K562 (cell line): ENCODE measurements around the gene KRTAP2-1. TPM values are rescaled to one million over a fixed set of nuclear protein-coding genes. Genes with fewer than 3 reads are reported as not detected.

ENCODE experiments used
- BCL6 ChIP-seq: fragments of 250-450 bp; sonication (Bioruptor Pico); IDR thresholded peaks from 2 replicates; pipeline ENCODE4 v1.4.0; 2020
- BCOR ChIP-seq: fragments of 450-650 bp; IDR thresholded peaks from 2 replicates; pipeline ENCODE4 v1.6.1; 2016
- BMI1 ChIP-seq: fragments of 150-350 bp; IDR thresholded peaks from 2 replicates; pipeline ENCODE4 v1.6.1; 2014; ENCODE audit warnings: low read length
- CBX5 ChIP-seq: IDR thresholded peaks from 2 replicates; pipeline ENCODE4 v1.6.1; 2014; ENCODE audit warnings: low read depth, borderline replicate concordance
- EZH2 ChIP-seq: IDR thresholded peaks from 2 replicates; pipeline ENCODE4 v1.6.1; 2012; ENCODE audit warnings: low read depth, mild to moderate bottlenecking, inconsistent platforms, low read length, borderline replicate concordance
- FOXM1 ChIP-seq, 2 experiments: fragments of 450-650 bp in 1 of 2; sonication (generic) in 1 of 2; formaldehyde crosslinking in 1 of 2; IDR thresholded peaks; 2 replicates each; pipeline versions ENCODE4 v1.6.1 to v1.9.0; 2017 to 2022; ENCODE audit warnings: low read depth in 2 of 2, mild to moderate bottlenecking in 2 of 2, missing genetic modification reagents in 1 of 2, moderate library complexity in 1 of 2
- HMG20A ChIP-seq: fragments of 450-650 bp; formaldehyde crosslinking; conservative IDR thresholded peaks from 2 replicates; pipeline ENCODE4 v1.4.0; 2020; ENCODE audit warnings: mild to moderate bottlenecking, mixed read lengths
- KAT7 ChIP-seq: sonication (generic); formaldehyde crosslinking; IDR thresholded peaks from 2 replicates; pipeline ENCODE4 v1.8.0; 2022; ENCODE audit warnings: missing genetic modification reagents, mild to moderate bottlenecking, borderline replicate concordance
- MEF2A ChIP-seq: IDR thresholded peaks from 2 replicates; pipeline ENCODE4 v1.6.1; 2011; ENCODE audit warnings: low read depth, mild to moderate bottlenecking, low read length, moderate library complexity; ENCODE audit not compliant: control insufficient read depth
- PHF20 ChIP-seq: fragments of 450-650 bp; IDR thresholded peaks from 2 replicates; pipeline ENCODE4 v1.6.1; 2018; ENCODE audit not compliant: partially characterized antibody
- POLR2A ChIP-seq: fragments of 450-650 bp; conservative IDR thresholded peaks from 2 replicates; pipeline ENCODE4 v1.6.1; 2016
- SNIP1 ChIP-seq: fragments of 450-650 bp; IDR thresholded peaks from 2 replicates; pipeline ENCODE4 v1.7.1; 2017; ENCODE audit warnings: low read depth, mild to moderate bottlenecking
- STAT5A ChIP-seq: IDR thresholded peaks from 2 replicates; pipeline ENCODE4 v1.6.1; 2012; ENCODE audit warnings: low read length, inconsistent platforms, borderline replicate concordance
- TBP ChIP-seq: optimal IDR thresholded peaks from 2 replicates; pipeline ENCODE3; 2011; ENCODE audit warnings: low read depth, low read length, improper control_type of control experiment
- TCF7L2 ChIP-seq: fragments of 150-350 bp; IDR thresholded peaks from 2 replicates; pipeline ENCODE4 v1.6.1; 2016; ENCODE audit warnings: low read depth, mild to moderate bottlenecking, low read length, moderate library complexity
- U2AF1 ChIP-seq: fragments of 200-400 bp; formaldehyde crosslinking; optimal IDR thresholded peaks from 2 replicates; pipeline ENCODE3; 2017; ENCODE audit warnings: mild to moderate bottlenecking, low read depth, low read length, moderate library complexity
- ZC3H4 ChIP-seq: sonication (generic); formaldehyde crosslinking; IDR thresholded peaks from 2 replicates; pipeline ENCODE4 v1.9.0; 2021; ENCODE audit warnings: missing genetic modification reagents, borderline replicate concordance
- ZNF766 ChIP-seq: fragments of 200-800 bp; sonication (Bioruptor generic); conservative IDR thresholded peaks from 2 replicates; pipeline ENCODE4 v1.6.1; 2016; ENCODE audit warnings: missing genetic modification characterization, missing compliant biosample characterization
- polyA plus RNA-seq, 8 experiments: library from polyadenylated mRNA; depleted of rRNA in 4 of 8; stranded (reverse) in 5 of 8; unstranded in 3 of 8; fragments of >200 nt; fragmentation: Nextera tagmentation in 2 of 8; fragmentation: Illumina TruSeq in 1 of 8; extraction: Ambion mirVana in 2 of 8; extraction: Trizol in 1 of 8; gene quantifications; 2 replicates each; pipeline versions ENCODE4 v1.2.1 to v1.2.3, GENCODE V29; 2011 to 2014; ENCODE audit warnings: inconsistent platforms in 1 of 8, missing spikeins in 1 of 8
- total RNA-seq, 7 experiments: library from RNA; depleted of rRNA in 6 of 7; stranded (reverse); fragments of >200 nt in 6 of 7; fragmentation: Illumina TruSeq in 2 of 7; extraction: Trizol in 2 of 7; gene quantifications; 2 replicates each; pipeline versions ENCODE4 v1.2.1 to v1.2.3, GENCODE V29; 2011 to 2021; ENCODE audit warnings: low replicate concordance in 1 of 7
- TF ChIP-seq, protein P1 (sequence below), 2 experiments: fragments of 450-650 bp; IDR thresholded peaks; 2 replicates each; pipeline ENCODE4 v1.6.1; 2018; ENCODE audit warnings: mild to moderate bottlenecking in 2 of 2, low read depth in 1 of 2; ENCODE audit not compliant: partially characterized antibody in 2 of 2
- TF ChIP-seq, protein P2 (sequence below): sonication (generic); formaldehyde crosslinking; IDR thresholded peaks from 2 replicates; pipeline ENCODE4 v1.9.0; 2022; ENCODE audit warnings: mild to moderate bottlenecking, missing genetic modification reagents
- TF ChIP-seq, protein P3 (sequence below): fragments of 450-650 bp; IDR thresholded peaks from 2 replicates; pipeline ENCODE4 v1.6.1; 2016; ENCODE audit warnings: antibody characterized with exemption
- TF ChIP-seq, protein P4 (sequence below): fragments of 250-450 bp; sonication (Bioruptor Pico); IDR thresholded peaks from 2 replicates; pipeline ENCODE4 v1.8.0; 2022; ENCODE audit warnings: inconsistent platforms

The KRTAP2-1 gene
- total and polyA plus RNA-seq, 9 of the 15 experiments (the other 6 are each of a cell fraction or from before 2014, with no cell fraction given): not detected

DNA sequence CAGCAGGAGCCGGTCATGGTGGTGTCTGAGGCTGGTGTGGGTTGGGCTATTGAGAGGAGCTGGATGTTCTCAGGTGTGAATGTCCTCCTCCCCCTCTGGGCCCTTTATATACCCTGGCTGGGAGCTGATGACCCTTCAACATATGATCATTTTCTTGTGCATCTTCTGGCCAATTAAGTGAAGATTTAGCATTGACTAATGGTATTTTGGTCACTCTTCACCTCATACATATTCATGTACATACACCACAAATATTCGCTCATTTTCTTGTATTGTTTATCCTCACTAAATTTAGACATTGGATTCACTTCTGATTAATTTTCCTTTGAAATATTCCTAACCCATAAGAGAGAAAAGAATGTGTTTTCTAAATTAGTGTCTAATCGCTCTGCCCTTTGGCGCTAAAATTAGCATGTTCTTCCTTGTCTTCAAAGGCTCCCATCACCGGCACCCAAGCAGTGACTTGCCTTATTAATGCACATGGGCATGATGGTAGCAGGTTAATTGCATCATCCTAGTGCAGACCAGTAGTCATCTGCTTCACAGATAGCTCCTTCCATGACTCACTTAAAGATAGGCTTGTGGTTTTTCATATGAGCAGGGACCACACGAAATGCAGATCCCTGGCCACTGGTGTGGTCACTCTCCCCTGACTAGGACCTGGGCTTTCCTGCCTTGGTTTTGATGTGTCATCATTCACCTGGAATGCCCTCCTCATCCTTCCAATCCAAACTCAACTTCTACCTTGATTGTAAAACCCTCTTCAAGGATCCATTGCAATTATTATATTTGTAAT lies 18.9 kb upstream of the KRTAP2-1 start, which contains the start of gene KRTAP2-4 (continued):
- TF ChIP-seq, protein P1, sequence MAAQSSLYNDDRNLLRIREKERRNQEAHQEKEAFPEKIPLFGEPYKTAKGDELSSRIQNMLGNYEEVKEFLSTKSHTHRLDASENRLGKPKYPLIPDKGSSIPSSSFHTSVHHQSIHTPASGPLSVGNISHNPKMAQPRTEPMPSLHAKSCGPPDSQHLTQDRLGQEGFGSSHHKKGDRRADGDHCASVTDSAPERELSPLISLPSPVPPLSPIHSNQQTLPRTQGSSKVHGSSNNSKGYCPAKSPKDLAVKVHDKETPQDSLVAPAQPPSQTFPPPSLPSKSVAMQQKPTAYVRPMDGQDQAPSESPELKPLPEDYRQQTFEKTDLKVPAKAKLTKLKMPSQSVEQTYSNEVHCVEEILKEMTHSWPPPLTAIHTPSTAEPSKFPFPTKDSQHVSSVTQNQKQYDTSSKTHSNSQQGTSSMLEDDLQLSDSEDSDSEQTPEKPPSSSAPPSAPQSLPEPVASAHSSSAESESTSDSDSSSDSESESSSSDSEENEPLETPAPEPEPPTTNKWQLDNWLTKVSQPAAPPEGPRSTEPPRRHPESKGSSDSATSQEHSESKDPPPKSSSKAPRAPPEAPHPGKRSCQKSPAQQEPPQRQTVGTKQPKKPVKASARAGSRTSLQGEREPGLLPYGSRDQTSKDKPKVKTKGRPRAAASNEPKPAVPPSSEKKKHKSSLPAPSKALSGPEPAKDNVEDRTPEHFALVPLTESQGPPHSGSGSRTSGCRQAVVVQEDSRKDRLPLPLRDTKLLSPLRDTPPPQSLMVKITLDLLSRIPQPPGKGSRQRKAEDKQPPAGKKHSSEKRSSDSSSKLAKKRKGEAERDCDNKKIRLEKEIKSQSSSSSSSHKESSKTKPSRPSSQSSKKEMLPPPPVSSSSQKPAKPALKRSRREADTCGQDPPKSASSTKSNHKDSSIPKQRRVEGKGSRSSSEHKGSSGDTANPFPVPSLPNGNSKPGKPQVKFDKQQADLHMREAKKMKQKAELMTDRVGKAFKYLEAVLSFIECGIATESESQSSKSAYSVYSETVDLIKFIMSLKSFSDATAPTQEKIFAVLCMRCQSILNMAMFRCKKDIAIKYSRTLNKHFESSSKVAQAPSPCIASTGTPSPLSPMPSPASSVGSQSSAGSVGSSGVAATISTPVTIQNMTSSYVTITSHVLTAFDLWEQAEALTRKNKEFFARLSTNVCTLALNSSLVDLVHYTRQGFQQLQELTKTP (IDR thresholded peaks at IDR 0.05; ENCODE audit: low read depth in 1 of 2, partially characterized antibody in 2 of 2): no peak
- TF ChIP-seq U2AF1 (no peak), HMG20A (no peak), ZNF766 (CRISPR knock-in tag) (peak; percentile 74; the same call in 1 of the 2 replicates), TBP (no peak), BCL6 (CRISPR knock-in tag) (no peak), BMI1 (no peak), PHF20 (no peak), EZH2 (no peak), POLR2A (no peak), STAT5A (no peak), FOXM1 (IDR thresholded peaks at IDR 0.05; ENCODE audit: low read depth) (no peak), FOXM1 (CRISPR knock-in tag; IDR thresholded peaks at IDR 0.05; ENCODE audit: low read depth) (no peak), TCF7L2 (no peak), BCOR (no peak), MEF2A (no peak), KAT7 (CRISPR knock-in tag) (no peak), CBX5 (no peak), ZC3H4 (CRISPR knock-in tag) (no peak), SNIP1 (no peak)
- TF ChIP-seq, protein P2, sequence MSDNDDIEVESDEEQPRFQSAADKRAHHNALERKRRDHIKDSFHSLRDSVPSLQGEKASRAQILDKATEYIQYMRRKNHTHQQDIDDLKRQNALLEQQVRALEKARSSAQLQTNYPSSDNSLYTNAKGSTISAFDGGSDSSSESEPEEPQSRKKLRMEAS: no peak
- TF ChIP-seq, protein P3, sequence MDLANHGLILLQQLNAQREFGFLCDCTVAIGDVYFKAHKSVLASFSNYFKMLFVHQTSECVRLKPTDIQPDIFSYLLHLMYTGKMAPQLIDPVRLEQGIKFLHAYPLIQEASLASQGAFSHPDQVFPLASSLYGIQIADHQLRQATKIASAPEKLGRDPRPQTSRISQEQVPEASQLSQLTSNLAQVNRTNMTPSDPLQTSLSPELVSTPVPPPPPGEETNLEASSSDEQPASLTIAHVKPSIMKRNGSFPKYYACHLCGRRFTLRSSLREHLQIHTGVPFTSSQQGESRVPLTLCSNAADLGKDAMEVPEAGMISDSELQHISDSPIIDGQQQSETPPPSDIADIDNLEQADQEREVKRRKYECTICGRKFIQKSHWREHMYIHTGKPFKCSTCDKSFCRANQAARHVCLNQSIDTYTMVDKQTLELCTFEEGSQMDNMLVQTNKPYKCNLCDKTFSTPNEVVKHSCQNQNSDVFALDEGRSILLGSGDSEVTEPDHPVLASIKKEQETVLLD: no peak
- TF ChIP-seq, protein P4, sequence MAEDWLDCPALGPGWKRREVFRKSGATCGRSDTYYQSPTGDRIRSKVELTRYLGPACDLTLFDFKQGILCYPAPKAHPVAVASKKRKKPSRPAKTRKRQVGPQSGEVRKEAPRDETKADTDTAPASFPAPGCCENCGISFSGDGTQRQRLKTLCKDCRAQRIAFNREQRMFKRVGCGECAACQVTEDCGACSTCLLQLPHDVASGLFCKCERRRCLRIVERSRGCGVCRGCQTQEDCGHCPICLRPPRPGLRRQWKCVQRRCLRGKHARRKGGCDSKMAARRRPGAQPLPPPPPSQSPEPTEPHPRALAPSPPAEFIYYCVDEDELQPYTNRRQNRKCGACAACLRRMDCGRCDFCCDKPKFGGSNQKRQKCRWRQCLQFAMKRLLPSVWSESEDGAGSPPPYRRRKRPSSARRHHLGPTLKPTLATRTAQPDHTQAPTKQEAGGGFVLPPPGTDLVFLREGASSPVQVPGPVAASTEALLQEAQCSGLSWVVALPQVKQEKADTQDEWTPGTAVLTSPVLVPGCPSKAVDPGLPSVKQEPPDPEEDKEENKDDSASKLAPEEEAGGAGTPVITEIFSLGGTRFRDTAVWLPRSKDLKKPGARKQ: no peak
